ENCODE measurements around the gene POLA2.

DNA sequence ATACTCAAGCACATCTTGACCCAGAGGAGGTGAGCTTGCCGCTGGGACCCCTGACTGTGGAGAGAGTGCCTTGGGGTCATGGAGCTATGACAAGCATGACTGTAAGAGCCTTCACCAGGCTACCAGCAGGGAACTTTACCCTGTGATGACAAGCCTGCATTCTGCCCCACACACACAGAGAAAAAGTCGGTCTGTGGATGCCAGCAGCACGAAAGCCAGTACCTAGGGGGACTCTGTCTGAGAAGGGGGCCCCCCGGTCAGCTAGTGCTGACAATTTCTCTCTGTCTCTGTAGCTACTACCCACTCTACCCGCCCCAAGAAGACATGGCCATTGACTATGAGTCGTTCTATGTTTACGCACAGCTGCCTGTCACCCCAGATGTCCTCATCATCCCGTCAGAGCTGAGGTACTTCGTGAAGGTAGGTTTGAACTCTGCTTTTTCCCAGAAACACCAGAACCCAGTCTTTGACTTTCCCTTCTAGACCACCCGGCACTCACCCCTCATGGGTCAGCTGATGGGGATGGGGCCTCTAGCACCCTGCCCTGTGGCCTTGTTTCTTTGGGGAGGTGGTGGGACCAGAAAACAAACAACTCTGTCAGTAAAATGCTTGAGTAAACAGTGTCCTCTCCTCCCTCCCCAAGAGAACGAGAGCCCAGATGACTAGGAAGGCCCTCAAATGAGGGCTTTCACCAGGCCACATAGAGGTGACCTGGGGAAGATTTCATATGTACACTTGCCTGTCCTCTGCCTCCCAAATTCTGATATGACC lies 34.0 kb downstream of the POLA2 start:
- TF ChIP-seq, protein P1, sequence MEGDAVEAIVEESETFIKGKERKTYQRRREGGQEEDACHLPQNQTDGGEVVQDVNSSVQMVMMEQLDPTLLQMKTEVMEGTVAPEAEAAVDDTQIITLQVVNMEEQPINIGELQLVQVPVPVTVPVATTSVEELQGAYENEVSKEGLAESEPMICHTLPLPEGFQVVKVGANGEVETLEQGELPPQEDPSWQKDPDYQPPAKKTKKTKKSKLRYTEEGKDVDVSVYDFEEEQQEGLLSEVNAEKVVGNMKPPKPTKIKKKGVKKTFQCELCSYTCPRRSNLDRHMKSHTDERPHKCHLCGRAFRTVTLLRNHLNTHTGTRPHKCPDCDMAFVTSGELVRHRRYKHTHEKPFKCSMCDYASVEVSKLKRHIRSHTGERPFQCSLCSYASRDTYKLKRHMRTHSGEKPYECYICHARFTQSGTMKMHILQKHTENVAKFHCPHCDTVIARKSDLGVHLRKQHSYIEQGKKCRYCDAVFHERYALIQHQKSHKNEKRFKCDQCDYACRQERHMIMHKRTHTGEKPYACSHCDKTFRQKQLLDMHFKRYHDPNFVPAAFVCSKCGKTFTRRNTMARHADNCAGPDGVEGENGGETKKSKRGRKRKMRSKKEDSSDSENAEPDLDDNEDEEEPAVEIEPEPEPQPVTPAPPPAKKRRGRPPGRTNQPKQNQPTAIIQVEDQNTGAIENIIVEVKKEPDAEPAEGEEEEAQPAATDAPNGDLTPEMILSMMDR (IDR thresholded peaks at IDR 0.05): no peak
- no peak for TF ChIP-seq POLR2A (IDR thresholded peaks at IDR 0.05)

Measured in heart left ventricle (tissue), 13 donors.